ENCODE measurements around the gene FCGR2B. TPM values are rescaled to one million over a fixed set of nuclear protein-coding genes. Genes with fewer than 3 reads are reported as not detected.

FCGR2B gene
- total RNA-seq, 1 donor from 2014 or later, result not detected

GRCh38 chr1:161718559-161719324, 55.8 kb downstream of the FCGR2B start:
- TF ChIP-seq CTCF (IDR thresholded peaks at IDR 0.05; ENCODE audit: unreplicated experiment), result no peak
- Mint-ChIP-seq H3K27ac (ENCODE audit: unreplicated experiment) (no peak overlapping the region), H3K4me3 (ENCODE audit: unreplicated experiment) (no peak overlapping the region), H3K36me3 (ENCODE audit: low read depth, unreplicated experiment) (no peaks in the 10 kb centered on the region), H3K27me3 (ENCODE audit: unreplicated experiment) (peaks cover 8% of the 10 kb centered on the region), H3K9me3 (ENCODE audit: unreplicated experiment) (no peaks in the 10 kb centered on the region), H3K4me1 (ENCODE audit: unreplicated experiment) (no peaks in the 10 kb centered on the region)
- no peak for DNase-seq (ENCODE audit: low spot score)

GRCh38 chr1:161719325-161719611, 56.3 kb downstream of the FCGR2B start:
- H3K4me3 Mint-ChIP-seq (ENCODE audit: unreplicated experiment), result no peak overlapping the region
- no peaks in the 10 kb centered on the region for H3K4me1 Mint-ChIP-seq (ENCODE audit: unreplicated experiment)
- no peak overlapping the region for H3K27ac Mint-ChIP-seq (ENCODE audit: unreplicated experiment)
- no peaks in the 10 kb centered on the region for H3K9me3 Mint-ChIP-seq (ENCODE audit: unreplicated experiment)
- no peak for TF ChIP-seq CTCF (IDR thresholded peaks at IDR 0.05; ENCODE audit: unreplicated experiment)
- no peaks in the 10 kb centered on the region for H3K36me3 Mint-ChIP-seq (ENCODE audit: low read depth, unreplicated experiment)
- peaks cover 8% of the 10 kb centered on the region for H3K27me3 Mint-ChIP-seq (ENCODE audit: unreplicated experiment)
- DNase-seq (ENCODE audit: low spot score), result no peak

- no peak for TF ChIP-seq CTCF (IDR thresholded peaks at IDR 0.05; ENCODE audit: unreplicated experiment)
- no peaks in the 10 kb centered on the region for H3K9me3 Mint-ChIP-seq (ENCODE audit: unreplicated experiment)
- no peaks in the 10 kb centered on the region for H3K36me3 Mint-ChIP-seq (ENCODE audit: low read depth, unreplicated experiment)
- H3K4me3 Mint-ChIP-seq (ENCODE audit: unreplicated experiment), result no peak overlapping the region
- H3K27me3 Mint-ChIP-seq (ENCODE audit: unreplicated experiment), result peaks cover 13% of the 10 kb centered on the region
- no peak overlapping the region for H3K27ac Mint-ChIP-seq (ENCODE audit: unreplicated experiment)
- no peak for DNase-seq (ENCODE audit: low spot score)
- H3K4me1 Mint-ChIP-seq (ENCODE audit: unreplicated experiment), result peaks cover 6% of the 10 kb centered on the region
Observed at GRCh38 chr1:161720422-161720821, 57.5 kb downstream of the FCGR2B start.

- Mint-ChIP-seq H3K9me3 (ENCODE audit: unreplicated experiment) (no peaks in the 10 kb centered on the region), H3K27me3 (ENCODE audit: unreplicated experiment) (peaks cover 16% of the 10 kb centered on the region), H3K4me1 (ENCODE audit: unreplicated experiment) (peaks cover 12% of the 10 kb centered on the region), H3K4me3 (ENCODE audit: unreplicated experiment) (no peak within 1 kb of the TSS), H3K27ac (ENCODE audit: unreplicated experiment) (no peak within 1 kb of the TSS), H3K36me3 (ENCODE audit: low read depth, unreplicated experiment) (no peaks in the 10 kb centered on the region)
- no peak for TF ChIP-seq CTCF (IDR thresholded peaks at IDR 0.05; ENCODE audit: unreplicated experiment)
- no peak for DNase-seq (ENCODE audit: low spot score)
Observed at GRCh38 chr1:161720956-161721737, 58.2 kb downstream of the FCGR2B start, which contains the start of gene FCRLB. FCRLB (plus strand) TSS chr1:161721544; CDS start chr1:161722673, 1,129 bp downstream.
